ENCODE results near the gene PRSS27.

The PRSS27 gene

GRCh38 chr16:2708955-2709587 is 11.0 kb downstream of the PRSS27 start:
- DNase-seq (ENCODE audit: low read depth), result no peak

GRCh38 chr16:2708290-2708639 is 11.8 kb downstream of the PRSS27 start:
- no peak for DNase-seq (ENCODE audit: low read depth)

- DNase-seq (ENCODE audit: low read depth), result no peak
These were observed 12.4 kb downstream of the PRSS27 start for GRCh38 chr16:2707368-2708289.

GRCh38 chr16:2706611-2707311 is 13.3 kb downstream of the PRSS27 start:
- no peak for DNase-seq (ENCODE audit: low read depth)

GRCh38 chr16:2706085-2706484 is 13.9 kb downstream of the PRSS27 start:
- DNase-seq (ENCODE audit: low read depth), result no peak

GRCh38 chr16:2705351-2705750 is 14.7 kb downstream of the PRSS27 start:
- DNase-seq (ENCODE audit: low read depth), result no peak

- no peak for DNase-seq (ENCODE audit: low read depth)
These were observed 15.1 kb downstream of the PRSS27 start for GRCh38 chr16:2704983-2705275.

- DNase-seq (ENCODE audit: low read depth), result no peak
These were observed 15.7 kb downstream of the PRSS27 start for GRCh38 chr16:2704166-2704982.

GRCh38 chr16:2702871-2703745 is 16.9 kb downstream of the PRSS27 start:
- no peak for DNase-seq (ENCODE audit: low read depth)

- no peak for DNase-seq (ENCODE audit: low read depth)
These were observed 17.6 kb downstream of the PRSS27 start for GRCh38 chr16:2702438-2702825.

GRCh38 chr16:2701713-2702437 is 18.1 kb downstream of the PRSS27 start:
- DNase-seq (ENCODE audit: low read depth), result no peak

- no peak for DNase-seq (ENCODE audit: low read depth)
These were observed 18.8 kb downstream of the PRSS27 start for GRCh38 chr16:2701272-2701671.

GRCh38 chr16:2700786-2701185 is 19.2 kb downstream of the PRSS27 start:
- no peak for DNase-seq (ENCODE audit: low read depth)

GRCh38 chr16:2699791-2700600 is 20.0 kb downstream of the PRSS27 start:
- no peak for DNase-seq (ENCODE audit: low read depth)

- DNase-seq (ENCODE audit: low read depth), result no peak
These were observed 20.9 kb downstream of the PRSS27 start for GRCh38 chr16:2698965-2699750.

GRCh38 chr16:2698103-2698870 is 21.7 kb downstream of the PRSS27 start:
- DNase-seq (ENCODE audit: low read depth), result no peak

GRCh38 chr16:2697401-2697948 is 22.5 kb downstream of the PRSS27 start:
- no peak for DNase-seq (ENCODE audit: low read depth)
